Erythroblast (primary cell): ENCODE results near the gene SSBP3.

Source experiments
- DNase-seq, 2 experiments: peaks; one replicate each; lab custom pipeline; 2025; lab: John Stamatoyannopoulos, UW
- GATA1 ChIP-seq: IDR thresholded peaks from 2 replicates; pipeline ENCODE4 v1.6.1; 2011; ENCODE audit warnings: low read depth, mild to moderate bottlenecking, control low read depth, low read length, moderate library complexity
- POLR2A ChIP-seq: IDR thresholded peaks from 2 replicates; pipeline ENCODE4 v1.6.1; 2011; ENCODE audit warnings: mild to moderate bottlenecking, low read length

The SSBP3 gene

GRCh38 chr1:54335755-54336108 lies 70.5 kb downstream of the SSBP3 start:
- no peak for DNase-seq
- TF ChIP-seq GATA1 (no peak), POLR2A (no peak)

GRCh38 chr1:54335011-54335754 lies 71.0 kb downstream of the SSBP3 start:
- DNase-seq, result no peak
- TF ChIP-seq GATA1 (no peak), POLR2A (no peak)

GRCh38 chr1:54332781-54333585 lies 73.2 kb downstream of the SSBP3 start:
- no peak for DNase-seq
- TF ChIP-seq POLR2A (no peak), GATA1 (no peak)

- DNase-seq, result no peak
- no peak for TF ChIP-seq POLR2A
- TF ChIP-seq GATA1, result no peak
Observed at GRCh38 chr1:54331843-54332463, 74.2 kb downstream of the SSBP3 start.

GRCh38 chr1:54331091-54331772 lies 75.0 kb downstream of the SSBP3 start:
- no peak for DNase-seq
- no peak for TF ChIP-seq GATA1
- TF ChIP-seq POLR2A, result no peak

- DNase-seq, result no peak
- TF ChIP-seq POLR2A, result no peak
- TF ChIP-seq GATA1, result no peak
Observed at GRCh38 chr1:54329312-54330003, 76.7 kb downstream of the SSBP3 start.

GRCh38 chr1:54328066-54328636 lies 78.0 kb downstream of the SSBP3 start:
- TF ChIP-seq POLR2A, result no peak
- no peak for TF ChIP-seq GATA1
- DNase-seq, result no peak

- DNase-seq, result no peak
- TF ChIP-seq GATA1 (no peak), POLR2A (no peak)
Observed at GRCh38 chr1:54327386-54328065, 78.7 kb downstream of the SSBP3 start.

GRCh38 chr1:54326543-54327385 lies 79.4 kb downstream of the SSBP3 start:
- TF ChIP-seq POLR2A, result no peak
- TF ChIP-seq GATA1, result no peak
- no peak for DNase-seq

GRCh38 chr1:54325703-54326461 lies 80.3 kb downstream of the SSBP3 start:
- no peak for TF ChIP-seq GATA1
- no peak for TF ChIP-seq POLR2A
- no peak for DNase-seq

- DNase-seq, result no peak
Observed at GRCh38 chr1:54325284-54325683, 80.9 kb downstream of the SSBP3 start.

More at GRCh38 chr1:54325284-54325683, 80.9 kb downstream of the SSBP3 start:
- TF ChIP-seq GATA1 (no peak), POLR2A (no peak)
